ENCODE measurements around the gene PPP2R5E.

GRCh38 chr14:63578300-63578699 is 35.1 kb upstream of the PPP2R5E start:
- TF ChIP-seq, protein P1, sequence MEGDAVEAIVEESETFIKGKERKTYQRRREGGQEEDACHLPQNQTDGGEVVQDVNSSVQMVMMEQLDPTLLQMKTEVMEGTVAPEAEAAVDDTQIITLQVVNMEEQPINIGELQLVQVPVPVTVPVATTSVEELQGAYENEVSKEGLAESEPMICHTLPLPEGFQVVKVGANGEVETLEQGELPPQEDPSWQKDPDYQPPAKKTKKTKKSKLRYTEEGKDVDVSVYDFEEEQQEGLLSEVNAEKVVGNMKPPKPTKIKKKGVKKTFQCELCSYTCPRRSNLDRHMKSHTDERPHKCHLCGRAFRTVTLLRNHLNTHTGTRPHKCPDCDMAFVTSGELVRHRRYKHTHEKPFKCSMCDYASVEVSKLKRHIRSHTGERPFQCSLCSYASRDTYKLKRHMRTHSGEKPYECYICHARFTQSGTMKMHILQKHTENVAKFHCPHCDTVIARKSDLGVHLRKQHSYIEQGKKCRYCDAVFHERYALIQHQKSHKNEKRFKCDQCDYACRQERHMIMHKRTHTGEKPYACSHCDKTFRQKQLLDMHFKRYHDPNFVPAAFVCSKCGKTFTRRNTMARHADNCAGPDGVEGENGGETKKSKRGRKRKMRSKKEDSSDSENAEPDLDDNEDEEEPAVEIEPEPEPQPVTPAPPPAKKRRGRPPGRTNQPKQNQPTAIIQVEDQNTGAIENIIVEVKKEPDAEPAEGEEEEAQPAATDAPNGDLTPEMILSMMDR (IDR thresholded peaks at IDR 0.05), result no peak
- TF ChIP-seq POLR2A (IDR thresholded peaks at IDR 0.05), result no peak
- no peak for TF ChIP-seq EP300 (IDR thresholded peaks at IDR 0.05)

Measured in ovary (tissue), 3 donors.